ENCODE results near the gene SOAT2.
A peak's percentile ranks its signal among the peaks of the same experiment; 100 is the strongest.
"Not testable (repeated sequence)": the region's sequence is repeated elsewhere in the genome, so short reads cannot be mapped to it uniquely, and the experiment has no call there.

Gene SOAT2

GRCh38 chr12:53152390-53152789 is 49.1 kb downstream of the SOAT2 start:
- DNase-seq: no peak

- peak; percentile 89 to 91 for DNase-seq
These were observed 56.0 kb downstream of the SOAT2 start for GRCh38 chr12:53159195-53159839.

GRCh38 chr12:53160000-53160399 is 56.7 kb downstream of the SOAT2 start:
- DNase-seq: no peak

- DNase-seq: no peak
These were observed 57.4 kb downstream of the SOAT2 start for GRCh38 chr12:53160673-53161072.

GRCh38 chr12:53161119-53161911 is 58.0 kb downstream of the SOAT2 start:
- no peak for DNase-seq

- not testable (repeated sequence) for DNase-seq
These were observed 59.7 kb downstream of the SOAT2 start for GRCh38 chr12:53163008-53163407.

- DNase-seq: no peak
These were observed 63.6 kb downstream of the SOAT2 start for GRCh38 chr12:53166837-53167236.

- DNase-seq: no peak
These were observed 66.4 kb downstream of the SOAT2 start for GRCh38 chr12:53169644-53170043.

- DNase-seq: no peak
These were observed 66.9 kb downstream of the SOAT2 start for GRCh38 chr12:53170215-53170614.

- DNase-seq: no peak
These were observed 67.8 kb downstream of the SOAT2 start for GRCh38 chr12:53170876-53171724.

GRCh38 chr12:53171725-53172329 is 68.5 kb downstream of the SOAT2 start:
- DNase-seq: no peak

GRCh38 chr12:53172352-53172751 is 69.1 kb downstream of the SOAT2 start:
- no peak for DNase-seq

- DNase-seq: no peak
These were observed 69.9 kb downstream of the SOAT2 start for GRCh38 chr12:53173085-53173715.

Measured in CD4-positive, alpha-beta T cell treated with Interleukin-4 for 1 hour (primary cell).